Liver (tissue), 9 donors: Measurements from ENCODE around the gene MFF. TPM values are rescaled to one million over a fixed set of nuclear protein-coding genes. Genes with fewer than 3 reads are reported as not detected.

Source experiments
- DNase-seq: peaks from one replicate; pipeline ENCODE4 v3.0.0-alpha.2; 2017; ENCODE audit warnings: low spot score
- H3K27ac ChIP-seq, 2 donors: one replicate each; pipeline ENCODE4 v1.7.0; 2013; ENCODE audit warnings: inconsistent platforms in 2 of 2, low read length in 2 of 2, control low read depth in 1 of 2, low read depth in 1 of 2, mild to moderate bottlenecking in 1 of 2
- H3K27me3 ChIP-seq, 4 donors: one replicate each; pipeline versions ENCODE4 v1.6.1 to v1.7.0; 2013; ENCODE audit warnings: low read length in 3 of 4, inconsistent platforms in 1 of 4, mild to moderate bottlenecking in 1 of 4, moderate library complexity in 1 of 4; ENCODE audit not compliant: control insufficient read depth in 4 of 4, insufficient read depth in 4 of 4
- H3K36me3 ChIP-seq, 4 donors: one replicate each; pipeline versions ENCODE4 v1.6.1 to v1.7.0; 2013; ENCODE audit warnings: low read length in 3 of 4, mild to moderate bottlenecking in 3 of 4, low read depth in 1 of 4, moderate library complexity in 1 of 4; ENCODE audit not compliant: control insufficient read depth in 4 of 4, insufficient read depth in 3 of 4
- H3K4me1 ChIP-seq, 4 donors: one replicate each; pipeline versions ENCODE4 v1.6.1 to v1.7.0; 2013; ENCODE audit warnings: low read length in 3 of 4, mild to moderate bottlenecking in 3 of 4, moderate library complexity in 1 of 4; ENCODE audit not compliant: control insufficient read depth in 4 of 4, insufficient read depth in 4 of 4
- H3K4me3 ChIP-seq, 3 donors: one replicate each; pipeline versions ENCODE4 v1.6.1 to v1.7.0; 2013; ENCODE audit warnings: low read length in 3 of 3, control low read depth in 1 of 3, low read depth in 1 of 3, mild to moderate bottlenecking in 1 of 3
- H3K9ac ChIP-seq, 2 donors: one replicate each; pipeline ENCODE4 v1.7.0; 2013; ENCODE audit warnings: low read length in 2 of 2, mild to moderate bottlenecking in 2 of 2, moderate library complexity in 2 of 2, control low read depth in 1 of 2, low read depth in 1 of 2
- H3K9me3 ChIP-seq, 4 donors: one replicate each; pipeline versions ENCODE4 v1.6.1 to v1.7.0; 2013; ENCODE audit warnings: low read length in 3 of 4; ENCODE audit not compliant: control insufficient read depth in 4 of 4
- EGR1 ChIP-seq, 2 donors: IDR thresholded peaks; 2 replicates each; pipeline ENCODE4 v1.6.1; 2016 to 2018; ENCODE audit warnings: antibody characterized with exemption in 2 of 2, low read depth in 2 of 2
- FOXA1 ChIP-seq: IDR thresholded peaks from 2 replicates; pipeline ENCODE4 v1.6.1; 2016; ENCODE audit warnings: antibody characterized with exemption
- FOXA2 ChIP-seq: IDR thresholded peaks from 2 replicates; pipeline ENCODE4 v1.6.1; 2016; ENCODE audit warnings: antibody characterized with exemption
- GABPA ChIP-seq, 2 donors: IDR thresholded peaks in 1 of 2; conservative IDR thresholded peaks in 1 of 2; 2 replicates each; pipeline ENCODE4 v1.6.1; 2016; ENCODE audit warnings: antibody characterized with exemption in 2 of 2, mild to moderate bottlenecking in 1 of 2, moderate library complexity in 1 of 2
- HNF4A ChIP-seq, 2 donors: conservative IDR thresholded peaks; 2 replicates each; pipeline ENCODE4 v1.6.1; 2016; ENCODE audit warnings: antibody characterized with exemption in 2 of 2, mild to moderate bottlenecking in 2 of 2
- HNF4G ChIP-seq: IDR thresholded peaks from 2 replicates; pipeline ENCODE4 v1.6.1; 2016; ENCODE audit warnings: antibody characterized with exemption
- JUND ChIP-seq, 2 donors: IDR thresholded peaks; 2 replicates each; pipeline ENCODE4 v1.6.1; 2016; ENCODE audit warnings: antibody characterized with exemption in 2 of 2
- MAX ChIP-seq: IDR thresholded peaks from 2 replicates; pipeline ENCODE4 v1.6.1; 2016; ENCODE audit warnings: antibody characterized with exemption
- NR2F2 ChIP-seq: IDR thresholded peaks from 2 replicates; pipeline ENCODE4 v1.6.1; 2016; ENCODE audit warnings: antibody characterized with exemption
- RAD21 ChIP-seq, 2 donors: IDR thresholded peaks; 2 replicates each; pipeline ENCODE4 v1.6.1; 2016; ENCODE audit warnings: antibody characterized with exemption in 2 of 2, mild to moderate bottlenecking in 2 of 2
- RXRA ChIP-seq, 2 donors: IDR thresholded peaks; 2 replicates each; pipeline ENCODE4 v1.6.1; 2017 to 2018; ENCODE audit warnings: antibody characterized with exemption in 2 of 2, mild to moderate bottlenecking in 1 of 2
- SP1 ChIP-seq: IDR thresholded peaks from 2 replicates; pipeline ENCODE4 v1.6.1; 2018; ENCODE audit warnings: antibody characterized with exemption, mild to moderate bottlenecking
- TAF1 ChIP-seq: conservative IDR thresholded peaks from 2 replicates; pipeline ENCODE4 v1.6.1; 2016; ENCODE audit warnings: antibody characterized with exemption, mild to moderate bottlenecking
- YY1 ChIP-seq: IDR thresholded peaks from 2 replicates; pipeline ENCODE4 v1.6.1; 2016; ENCODE audit warnings: antibody characterized with exemption, mild to moderate bottlenecking
- ZBTB33 ChIP-seq: IDR thresholded peaks from 2 replicates; pipeline ENCODE4 v1.6.1; 2016; ENCODE audit warnings: antibody characterized with exemption
- WGBS: extraction: QIAGEN DNeasy Blood & Tissue Kit; methylation state at CpG from one replicate; pipeline ENCODE4 v1.1.7; 2013; 5-methylcytosine and 5-hydroxymethylcytosine counted together
- polyA plus RNA-seq, 2 donors: library from polyadenylated mRNA; stranded (reverse) in 1 of 2; unstranded in 1 of 2; fragments of 200-250 nt in 1 of 2; fragments of >200 nt in 1 of 2; fragmentation: Nextera tagmentation in 1 of 2; extraction: Ambion mirVana in 1 of 2; gene quantifications; one replicate each; pipeline versions ENCODE4 v1.2.1 to v1.2.3, GENCODE V29; 2013 to 2015
- total RNA-seq, 2 donors: library from RNA; depleted of rRNA; stranded (reverse); fragments of >200 nt; gene quantifications; one replicate each; pipeline ENCODE4 v1.2.3, GENCODE V29; 2014
- TF ChIP-seq, protein P1 (sequence below): IDR thresholded peaks from 2 replicates; pipeline ENCODE4 v1.6.1; 2016; ENCODE audit warnings: antibody characterized with exemption, mild to moderate bottlenecking
- TF ChIP-seq, protein P2 (sequence below): IDR thresholded peaks from 2 replicates; pipeline ENCODE4 v1.6.1; 2016; ENCODE audit warnings: antibody characterized with exemption
- donor health status: healthy.
- donor health status: healthy.
- donor health status: healthy.
- donor health status: healthy.
- donor health status: healthy.

MFF gene
- total and polyA plus RNA-seq, 4 donors = 28.9 to 40.8 (median 33.2) TPM

- no peak for TF ChIP-seq TAF1
- no peak for TF ChIP-seq RXRA (IDR thresholded peaks at IDR 0.05)
- no peak for TF ChIP-seq NR2F2
- TF ChIP-seq HNF4A (conservative IDR thresholded peaks at IDR 0.05) = no peak
- TF ChIP-seq, protein P1, sequence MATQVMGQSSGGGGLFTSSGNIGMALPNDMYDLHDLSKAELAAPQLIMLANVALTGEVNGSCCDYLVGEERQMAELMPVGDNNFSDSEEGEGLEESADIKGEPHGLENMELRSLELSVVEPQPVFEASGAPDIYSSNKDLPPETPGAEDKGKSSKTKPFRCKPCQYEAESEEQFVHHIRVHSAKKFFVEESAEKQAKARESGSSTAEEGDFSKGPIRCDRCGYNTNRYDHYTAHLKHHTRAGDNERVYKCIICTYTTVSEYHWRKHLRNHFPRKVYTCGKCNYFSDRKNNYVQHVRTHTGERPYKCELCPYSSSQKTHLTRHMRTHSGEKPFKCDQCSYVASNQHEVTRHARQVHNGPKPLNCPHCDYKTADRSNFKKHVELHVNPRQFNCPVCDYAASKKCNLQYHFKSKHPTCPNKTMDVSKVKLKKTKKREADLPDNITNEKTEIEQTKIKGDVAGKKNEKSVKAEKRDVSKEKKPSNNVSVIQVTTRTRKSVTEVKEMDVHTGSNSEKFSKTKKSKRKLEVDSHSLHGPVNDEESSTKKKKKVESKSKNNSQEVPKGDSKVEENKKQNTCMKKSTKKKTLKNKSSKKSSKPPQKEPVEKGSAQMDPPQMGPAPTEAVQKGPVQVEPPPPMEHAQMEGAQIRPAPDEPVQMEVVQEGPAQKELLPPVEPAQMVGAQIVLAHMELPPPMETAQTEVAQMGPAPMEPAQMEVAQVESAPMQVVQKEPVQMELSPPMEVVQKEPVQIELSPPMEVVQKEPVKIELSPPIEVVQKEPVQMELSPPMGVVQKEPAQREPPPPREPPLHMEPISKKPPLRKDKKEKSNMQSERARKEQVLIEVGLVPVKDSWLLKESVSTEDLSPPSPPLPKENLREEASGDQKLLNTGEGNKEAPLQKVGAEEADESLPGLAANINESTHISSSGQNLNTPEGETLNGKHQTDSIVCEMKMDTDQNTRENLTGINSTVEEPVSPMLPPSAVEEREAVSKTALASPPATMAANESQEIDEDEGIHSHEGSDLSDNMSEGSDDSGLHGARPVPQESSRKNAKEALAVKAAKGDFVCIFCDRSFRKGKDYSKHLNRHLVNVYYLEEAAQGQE = no peak
- TF ChIP-seq GABPA (IDR thresholded peaks at IDR 0.05 in 1 of 2, conservative IDR thresholded peaks at IDR 0.05 in 1 of 2) = no peak
- TF ChIP-seq ZBTB33 = no peak
- no peak for TF ChIP-seq JUND (IDR thresholded peaks at IDR 0.05)
- TF ChIP-seq, protein P2, sequence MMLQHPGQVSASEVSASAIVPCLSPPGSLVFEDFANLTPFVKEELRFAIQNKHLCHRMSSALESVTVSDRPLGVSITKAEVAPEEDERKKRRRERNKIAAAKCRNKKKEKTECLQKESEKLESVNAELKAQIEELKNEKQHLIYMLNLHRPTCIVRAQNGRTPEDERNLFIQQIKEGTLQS = no peak
- TF ChIP-seq YY1 = no peak
- TF ChIP-seq MAX = no peak
- Histone ChIP-seq H3K9me3 (no peaks in the 10 kb centered on the region), H3K27ac (no peak overlapping the region), H3K36me3 (peaks cover 1 to 29% (median 11%) of the 10 kb centered on the region in 4 donors), H3K4me3 (no peak overlapping the region), H3K9ac (no peak overlapping the region), H3K27me3 (no peaks in the 10 kb centered on the region), H3K4me1 (no peaks in the 10 kb centered on the region)
- DNase-seq = no peak
- 93% methylated on average over 7 of the region's 7 CpGs for WGBS
These were observed 22.1 kb downstream of the MFF start for GRCh38 chr2:227347117-227347516.

GRCh38 chr2:227348324-227348723 lies 23.3 kb downstream of the MFF start:
- H3K27ac ChIP-seq = no peak overlapping the region
- no peaks in the 10 kb centered on the region for H3K4me1 ChIP-seq
- no peaks in the 10 kb centered on the region for H3K27me3 ChIP-seq
- H3K9ac ChIP-seq = no peak overlapping the region
- peaks cover 2 to 24% (median 10%) of the 10 kb centered on the region in 4 donors for H3K36me3 ChIP-seq
- no peaks in the 10 kb centered on the region for H3K9me3 ChIP-seq
- 98% methylated on average over 2 of the region's 2 CpGs for WGBS
- DNase-seq = no peak
- H3K4me3 ChIP-seq = no peak overlapping the region
- TF ChIP-seq NR2F2 (no peak), HNF4A (conservative IDR thresholded peaks at IDR 0.05) (no peak), SP1 (no peak), TAF1 (no peak), HNF4G (no peak), GABPA (IDR thresholded peaks at IDR 0.05 in 1 of 2, conservative IDR thresholded peaks at IDR 0.05 in 1 of 2) (no peak), FOXA2 (no peak), ZBTB33 (no peak), EGR1 (IDR thresholded peaks at IDR 0.05; ENCODE audit: low read depth in 2 of 2) (no peak), FOXA1 (no peak), RAD21 (IDR thresholded peaks at IDR 0.05) (no peak), YY1 (no peak), MAX (no peak), RXRA (IDR thresholded peaks at IDR 0.05) (no peak)
- TF ChIP-seq, protein P2 = no peak
- TF ChIP-seq, protein P1 = no peak
